Measurements from ENCODE around the gene PIP5KL1. TPM values are rescaled to one million over a fixed set of nuclear protein-coding genes. Genes with fewer than 3 reads are reported as not detected.

Gene PIP5KL1
- total RNA-seq, 1 experiment from 2014 or later, result 5.1 TPM

GRCh38 chr9:127892831-127893230, 37.7 kb downstream of the PIP5KL1 start:
- Histone ChIP-seq H3F3A (ENCODE audit: low read length, unreplicated experiment) (no peaks in the 10 kb centered on the region), H3K4me1 (ENCODE audit: insufficient read depth, low read length) (no peaks in the 10 kb centered on the region), H3K4me3 (ENCODE audit: low read length) (no peak overlapping the region), H3K9ac (ENCODE audit: low read length) (no peak overlapping the region), H3K9me2 (replicated peaks; ENCODE audit: low read length) (no peaks in the 10 kb centered on the region), H3K36me3 (ENCODE audit: low read depth, low read length) (peaks cover 38% of the 10 kb centered on the region), H3K79me2 (ENCODE audit: low read length) (no peaks in the 10 kb centered on the region), H3K27me3 (ENCODE audit: low read length) (no peaks in the 10 kb centered on the region), H3K9me3 (ENCODE audit: low read length) (no peaks in the 10 kb centered on the region), H3K27ac (ENCODE audit: low read length) (no peak overlapping the region), H4K20me1 (ENCODE audit: low read length) (no peaks in the 10 kb centered on the region), H3K4me2 (ENCODE audit: low read length) (no peak overlapping the region), H2AFZ (ENCODE audit: low read length) (no peak overlapping the region)
- POLR2A ChIA-PET (ENCODE audit: unreplicated experiment), result no interaction called here
- TF ChIP-seq, protein P1, sequence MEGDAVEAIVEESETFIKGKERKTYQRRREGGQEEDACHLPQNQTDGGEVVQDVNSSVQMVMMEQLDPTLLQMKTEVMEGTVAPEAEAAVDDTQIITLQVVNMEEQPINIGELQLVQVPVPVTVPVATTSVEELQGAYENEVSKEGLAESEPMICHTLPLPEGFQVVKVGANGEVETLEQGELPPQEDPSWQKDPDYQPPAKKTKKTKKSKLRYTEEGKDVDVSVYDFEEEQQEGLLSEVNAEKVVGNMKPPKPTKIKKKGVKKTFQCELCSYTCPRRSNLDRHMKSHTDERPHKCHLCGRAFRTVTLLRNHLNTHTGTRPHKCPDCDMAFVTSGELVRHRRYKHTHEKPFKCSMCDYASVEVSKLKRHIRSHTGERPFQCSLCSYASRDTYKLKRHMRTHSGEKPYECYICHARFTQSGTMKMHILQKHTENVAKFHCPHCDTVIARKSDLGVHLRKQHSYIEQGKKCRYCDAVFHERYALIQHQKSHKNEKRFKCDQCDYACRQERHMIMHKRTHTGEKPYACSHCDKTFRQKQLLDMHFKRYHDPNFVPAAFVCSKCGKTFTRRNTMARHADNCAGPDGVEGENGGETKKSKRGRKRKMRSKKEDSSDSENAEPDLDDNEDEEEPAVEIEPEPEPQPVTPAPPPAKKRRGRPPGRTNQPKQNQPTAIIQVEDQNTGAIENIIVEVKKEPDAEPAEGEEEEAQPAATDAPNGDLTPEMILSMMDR (conservative IDR thresholded peaks at IDR 0.05; ENCODE audit: low read depth, low read length), result no peak
- TF ChIP-seq EZH2phosphoT487 (IDR thresholded peaks at IDR 0.05; ENCODE audit: borderline replicate concordance, low read length) (no peak), EZH2 (IDR thresholded peaks at IDR 0.05; ENCODE audit: low read length, unreplicated experiment) (no peak)
- intact Hi-C loops (cut with micrococcal nuclease), result no loop called here
- BruUV-seq (replicated peaks), result no TSS peak
- ATAC-seq (no peak), DNase-seq (no peak)
- CTCF ChIA-PET, result no interaction called here

DNA sequence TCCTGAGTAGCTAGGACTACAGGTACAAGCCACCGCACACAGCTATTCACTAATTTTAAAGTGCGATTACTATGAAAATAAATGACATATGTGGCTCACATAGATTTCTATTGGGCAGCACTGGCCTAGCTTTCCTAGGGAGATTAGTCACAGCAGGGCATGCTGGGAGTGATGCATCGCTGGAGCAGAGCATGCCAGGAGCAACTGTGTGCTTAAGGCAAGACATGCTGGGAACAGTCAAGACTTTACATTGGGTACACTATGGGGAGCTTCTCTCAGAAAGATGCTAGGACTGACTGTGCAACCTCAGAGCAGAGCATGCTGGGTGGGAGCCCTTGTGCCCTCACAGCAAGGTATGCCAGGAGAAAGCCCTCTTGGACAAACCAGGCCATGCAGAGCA, 40.5 kb downstream of the PIP5KL1 start:
- ChIA-PET POLR2A (ENCODE audit: unreplicated experiment) (no interaction called here), CTCF (no interaction called here)
- Histone ChIP-seq H3K4me3 (ENCODE audit: low read length) (no peak overlapping the region), H3K9me3 (ENCODE audit: low read length) (no peaks in the 10 kb centered on the region), H3K27me3 (ENCODE audit: low read length) (no peaks in the 10 kb centered on the region), H3F3A (ENCODE audit: low read length, unreplicated experiment) (no peaks in the 10 kb centered on the region), H3K27ac (ENCODE audit: low read length) (no peak overlapping the region), H3K79me2 (ENCODE audit: low read length) (no peaks in the 10 kb centered on the region), H4K20me1 (ENCODE audit: low read length) (no peaks in the 10 kb centered on the region), H3K9me2 (replicated peaks; ENCODE audit: low read length) (no peaks in the 10 kb centered on the region), H3K4me2 (ENCODE audit: low read length) (no peak overlapping the region), H3K9ac (ENCODE audit: low read length) (no peak overlapping the region), H2AFZ (ENCODE audit: low read length) (no peak overlapping the region), H3K36me3 (ENCODE audit: low read depth, low read length) (peaks cover 25% of the 10 kb centered on the region), H3K4me1 (ENCODE audit: insufficient read depth, low read length) (no peaks in the 10 kb centered on the region)
- no TSS peak for BruUV-seq (replicated peaks)
- TF ChIP-seq, protein P1 (conservative IDR thresholded peaks at IDR 0.05; ENCODE audit: low read depth, low read length), result no peak
- TF ChIP-seq EZH2phosphoT487 (IDR thresholded peaks at IDR 0.05; ENCODE audit: borderline replicate concordance, low read length) (no peak), EZH2 (IDR thresholded peaks at IDR 0.05; ENCODE audit: low read length, unreplicated experiment) (no peak)
- intact Hi-C loops (cut with micrococcal nuclease), result no loop called here
- DNase-seq (no peak), ATAC-seq (no peak)

GRCh38 chr9:127887792-127888191, 42.8 kb downstream of the PIP5KL1 start:
- Histone ChIP-seq H3K36me3 (ENCODE audit: low read depth, low read length) (peaks cover 3% of the 10 kb centered on the region), H3K4me1 (ENCODE audit: insufficient read depth, low read length) (no peaks in the 10 kb centered on the region), H3K27me3 (ENCODE audit: low read length) (no peaks in the 10 kb centered on the region), H3K4me3 (ENCODE audit: low read length) (no peak overlapping the region), H3K4me2 (ENCODE audit: low read length) (no peak overlapping the region), H2AFZ (ENCODE audit: low read length) (no peak overlapping the region), H3K27ac (ENCODE audit: low read length) (no peak overlapping the region), H3K9me2 (replicated peaks; ENCODE audit: low read length) (no peaks in the 10 kb centered on the region), H3K79me2 (ENCODE audit: low read length) (no peaks in the 10 kb centered on the region), H3F3A (ENCODE audit: low read length, unreplicated experiment) (no peaks in the 10 kb centered on the region), H3K9me3 (ENCODE audit: low read length) (no peaks in the 10 kb centered on the region), H3K9ac (ENCODE audit: low read length) (no peak overlapping the region), H4K20me1 (ENCODE audit: low read length) (no peaks in the 10 kb centered on the region)
- no peak for TF ChIP-seq EZH2 (IDR thresholded peaks at IDR 0.05; ENCODE audit: low read length, unreplicated experiment)
- TF ChIP-seq, protein P1 (conservative IDR thresholded peaks at IDR 0.05; ENCODE audit: low read depth, low read length), result no peak; the same call in 1 of the 2 replicates
- no peak for TF ChIP-seq EZH2phosphoT487 (IDR thresholded peaks at IDR 0.05; ENCODE audit: borderline replicate concordance, low read length)
- intact Hi-C loops (cut with micrococcal nuclease), result no loop called here
- ATAC-seq (peak; percentile 48; the same call in 1 of the 2 replicates), DNase-seq (no peak)
- CTCF ChIA-PET, result interaction anchor here (0.5 kb wide), 1 partner anchor 278 kb away, joined by 4 read pairs; no protein-coding TSS in a partner anchor
- POLR2A ChIA-PET (ENCODE audit: unreplicated experiment), result no interaction called here
- no TSS peak for BruUV-seq (replicated peaks)
